OCI-LY1 (cell line): Measurements from ENCODE around the gene FGD3.

Experiments used
- H2AFZ ChIP-seq: fragments of 200-600 bp; sonication (generic), shearing (Covaris generic); 2 replicates; pipeline ENCODE4 v1.6.0; 2014; ENCODE audit warnings: antibody characterized with exemption, mild to moderate bottlenecking, low read length
- H3F3A ChIP-seq: fragments of 200-600 bp; sonication (generic), shearing (Covaris generic); 2 replicates; pipeline ENCODE4 v1.6.0; 2014; ENCODE audit warnings: mild to moderate bottlenecking, antibody characterized with exemption, low read length, moderate library complexity; ENCODE audit not compliant: insufficient read depth
- H3K27ac ChIP-seq: fragments of 200-600 bp; sonication (generic); 2 replicates; pipeline ENCODE4 v1.5.1; 2014; ENCODE audit warnings: low read length, mixed run types, mild to moderate bottlenecking, low read depth; ENCODE audit not compliant: poor library complexity, severe bottlenecking
- H3K27me3 ChIP-seq: fragments of 200-600 bp; sonication (generic); 2 replicates; pipeline ENCODE4 v1.6.0; 2014; ENCODE audit warnings: antibody characterized with exemption, mild to moderate bottlenecking, low read length, moderate library complexity; ENCODE audit not compliant: insufficient read depth
- H3K36me3 ChIP-seq: fragments of 200-600 bp; sonication (generic); 2 replicates; pipeline ENCODE4 v1.6.1; 2014; ENCODE audit warnings: mild to moderate bottlenecking, antibody characterized with exemption, low read length, moderate library complexity, mixed read lengths; ENCODE audit not compliant: insufficient read depth
- H3K4me1 ChIP-seq: fragments of 200-600 bp; sonication (generic); 2 replicates; pipeline ENCODE4 v1.5.1; 2014; ENCODE audit warnings: mild to moderate bottlenecking, low read length, moderate library complexity; ENCODE audit not compliant: insufficient read depth, severe bottlenecking
- H3K4me2 ChIP-seq: fragments of 200-600 bp; sonication (generic), shearing (Covaris generic); 2 replicates; pipeline ENCODE4 v1.6.1; 2014; ENCODE audit warnings: low read length
- H3K4me3 ChIP-seq: fragments of 200-600 bp; sonication (generic); 2 replicates; pipeline ENCODE4 v1.5.1; 2014; ENCODE audit warnings: low read length, low read depth, mild to moderate bottlenecking, mixed read lengths; ENCODE audit not compliant: poor library complexity, severe bottlenecking
- H3K79me2 ChIP-seq: fragments of 200-600 bp; shearing (Covaris generic); 2 replicates; pipeline ENCODE4 v1.6.1; 2016; ENCODE audit warnings: mixed run types, low read length, mixed read lengths; ENCODE audit not compliant: insufficient read depth
- H3K9ac ChIP-seq: fragments of 200-600 bp; sonication (generic), shearing (Covaris generic); 2 replicates; pipeline ENCODE4 v1.6.1; 2014; ENCODE audit warnings: mild to moderate bottlenecking, low read length, mixed read lengths
- H3K9me2 ChIP-seq: fragments of 200-600 bp; sonication (generic), shearing (Covaris generic); 2 replicates; pipeline ENCODE4 v1.6.1; 2014; ENCODE audit warnings: low read depth, mild to moderate bottlenecking, low read length, mixed read lengths
- H3K9me3 ChIP-seq: fragments of 200-600 bp; shearing (Covaris generic); 2 replicates; pipeline ENCODE4 v1.6.1; 2014; ENCODE audit warnings: low read length, mixed read lengths
- H4K20me1 ChIP-seq: fragments of 200-600 bp; sonication (generic), shearing (Covaris generic); 2 replicates; pipeline ENCODE4 v1.6.0; 2016; ENCODE audit warnings: mild to moderate bottlenecking, low read length; ENCODE audit not compliant: insufficient read depth
- CTCF ChIP-seq: fragments of 200-600 bp; sonication (generic), shearing (Covaris generic); IDR thresholded peaks from 2 replicates; pipeline ENCODE4 v1.5.1; 2017; ENCODE audit warnings: mild to moderate bottlenecking, antibody characterized with exemption, low read length, moderate library complexity, mixed read lengths
- EZH2 ChIP-seq: fragments of 200-600 bp; sonication (generic), shearing (Covaris generic); IDR thresholded peaks from 2 replicates; pipeline ENCODE4 v1.8.0; 2017; ENCODE audit warnings: borderline replicate concordance, mixed run types, mild to moderate bottlenecking, antibody characterized with exemption, low read length, moderate library complexity, mixed read lengths

FGD3 gene

DNA sequence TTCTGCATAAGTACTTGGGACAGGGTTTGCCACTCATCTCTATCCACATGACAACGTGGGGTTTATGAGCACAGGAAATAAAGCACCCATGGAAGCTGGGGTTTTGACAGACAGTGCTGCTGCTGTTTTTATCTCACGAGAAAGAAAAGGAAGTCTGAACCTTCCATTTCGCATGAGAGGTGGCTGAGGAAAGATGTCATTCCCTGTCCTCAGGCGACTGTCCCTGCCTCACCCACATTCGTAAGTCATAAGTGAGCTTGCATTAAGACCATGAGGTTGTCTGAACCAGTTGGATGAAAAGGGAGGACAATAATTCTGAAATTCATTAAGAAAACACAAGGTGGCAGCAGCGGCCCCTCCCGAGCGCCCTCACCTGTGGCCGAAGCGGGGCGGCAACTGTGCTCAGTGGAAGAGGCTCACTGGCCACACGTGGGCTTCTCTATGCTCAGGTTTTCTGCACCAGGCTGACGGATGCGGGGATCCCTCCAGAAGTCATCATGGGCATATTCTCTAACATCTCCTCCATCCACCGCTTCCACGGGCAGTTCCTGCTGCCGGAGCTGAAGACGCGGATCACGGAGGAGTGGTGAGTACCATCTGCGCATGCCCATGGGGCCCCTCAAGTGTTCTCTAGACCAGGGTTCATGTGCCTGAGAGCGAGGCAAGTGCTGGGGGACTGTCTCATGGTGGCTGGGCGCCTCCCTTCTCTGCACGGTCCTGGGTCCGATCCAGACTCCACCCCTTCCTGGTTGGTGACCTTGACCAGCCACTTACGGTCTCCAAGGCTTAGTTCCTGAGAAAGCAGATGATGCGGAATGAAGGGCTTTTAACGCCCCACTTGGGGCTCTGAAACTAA is 56.5 kb downstream of the FGD3 start:
- no peak overlapping the region for H3K4me3 ChIP-seq
- no peaks in the 10 kb centered on the region for H3K9me2 ChIP-seq
- peaks cover 4% of the 10 kb centered on the region for H3K4me1 ChIP-seq
- H3K27ac ChIP-seq: peak overlapping the region; percentile 14
- H3K4me2 ChIP-seq: no peak overlapping the region
- no peaks in the 10 kb centered on the region for H3K27me3 ChIP-seq
- no peaks in the 10 kb centered on the region for H3K9me3 ChIP-seq
- no peaks in the 10 kb centered on the region for H3K79me2 ChIP-seq
- H4K20me1 ChIP-seq: no peaks in the 10 kb centered on the region
- H3K36me3 ChIP-seq: peaks cover 49% of the 10 kb centered on the region
- H3K9ac ChIP-seq: no peak overlapping the region
- no peak overlapping the region for H2AFZ ChIP-seq
- TF ChIP-seq CTCF (peak; percentile 81), EZH2 (no peak)
- H3F3A ChIP-seq: no peaks in the 10 kb centered on the region

- Histone ChIP-seq H3K4me3 (no peak overlapping the region), H4K20me1 (no peaks in the 10 kb centered on the region), H3K27ac (no peak overlapping the region), H3K4me2 (no peak overlapping the region), H3F3A (no peaks in the 10 kb centered on the region), H3K36me3 (peaks cover 52% of the 10 kb centered on the region), H3K27me3 (no peaks in the 10 kb centered on the region), H3K9me2 (no peaks in the 10 kb centered on the region), H3K4me1 (peaks cover 4% of the 10 kb centered on the region), H3K9me3 (no peaks in the 10 kb centered on the region), H2AFZ (no peak overlapping the region), H3K9ac (no peak overlapping the region), H3K79me2 (no peaks in the 10 kb centered on the region)
- TF ChIP-seq EZH2 (no peak), CTCF (no peak)
These were observed 57.2 kb downstream of the FGD3 start for GRCh38 chr9:93004561-93004960.

DNA sequence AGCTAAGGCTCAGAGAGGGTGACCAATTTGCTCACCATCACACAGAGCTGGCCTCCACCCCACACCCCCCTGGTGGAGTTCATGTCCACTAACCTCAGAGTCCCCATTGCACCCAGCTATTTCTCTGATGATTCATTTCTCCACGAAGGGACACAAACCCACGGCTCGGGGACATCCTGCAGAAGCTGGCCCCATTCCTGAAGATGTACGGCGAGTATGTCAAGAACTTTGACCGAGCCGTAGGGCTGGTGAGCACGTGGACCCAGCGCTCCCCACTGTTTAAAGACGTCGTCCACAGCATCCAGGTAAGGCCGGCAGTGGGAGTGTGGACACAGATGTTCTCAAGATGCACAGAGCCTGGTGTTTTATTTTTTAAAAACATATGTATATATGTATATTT is 58.6 kb downstream of the FGD3 start:
- Histone ChIP-seq H3K27me3 (no peaks in the 10 kb centered on the region), H3K4me1 (peaks cover 4% of the 10 kb centered on the region), H3K9ac (no peak overlapping the region), H2AFZ (no peak overlapping the region), H3K36me3 (peaks cover 60% of the 10 kb centered on the region), H3K27ac (no peak overlapping the region), H3K9me2 (no peaks in the 10 kb centered on the region), H3K4me2 (no peak overlapping the region), H3K79me2 (no peaks in the 10 kb centered on the region), H3F3A (no peaks in the 10 kb centered on the region), H4K20me1 (no peaks in the 10 kb centered on the region), H3K9me3 (no peaks in the 10 kb centered on the region), H3K4me3 (no peak overlapping the region)
- TF ChIP-seq CTCF: no peak
